B cell (primary cell): ENCODE measurements around the gene RNF183.

Experiments used
- CTCF ChIP-seq: fragments of 200-600 bp; IDR thresholded peaks from one replicate; pipeline ENCODE4 v1.8.0; 2022; ENCODE audit warnings: antibody characterized with exemption, mild to moderate bottlenecking
- EZH2 ChIP-seq: IDR thresholded peaks from 2 replicates; pipeline ENCODE4 v1.6.1; 2012; ENCODE audit warnings: borderline replicate concordance, low read depth, mild to moderate bottlenecking, moderate library complexity, low read length; ENCODE audit not compliant: insufficient read depth, poor library complexity, severe bottlenecking

GRCh38 chr9:113302792-113303418 is at the start of gene RNF183:
- TF ChIP-seq CTCF (no peak), EZH2 (no peak)
